Endothelial cell of umbilical vein (primary cell): ENCODE results near the gene LUZP2.

ENCODE experiments used
- EZH2 ChIP-seq: IDR thresholded peaks from 2 replicates; pipeline ENCODE4 v1.6.1; 2012; ENCODE audit warnings: borderline replicate concordance, low read depth, mild to moderate bottlenecking, moderate library complexity, low read length, inconsistent platforms; ENCODE audit not compliant: severe bottlenecking
- JUN ChIP-seq: IDR thresholded peaks from 2 replicates; pipeline ENCODE4 v1.6.1; 2011; ENCODE audit warnings: borderline replicate concordance, low read depth; ENCODE audit not compliant: insufficient read length, insufficient read depth
- MYC ChIP-seq: IDR thresholded peaks from one replicate; pipeline ENCODE4 v1.6.1; 2011; ENCODE audit warnings: mild to moderate bottlenecking, low read depth, low read length
- POLR2A ChIP-seq: IDR thresholded peaks from 2 replicates; pipeline ENCODE4 v1.6.1; 2012; ENCODE audit warnings: low read depth, mild to moderate bottlenecking, control low read depth, low read length
- POLR2AphosphoS5 ChIP-seq: IDR thresholded peaks from 2 replicates; pipeline ENCODE4 v1.6.1; 2012; ENCODE audit warnings: low read depth, mild to moderate bottlenecking, control low read depth, low read length, moderate library complexity; ENCODE audit not compliant: insufficient read depth
- TF ChIP-seq, protein P1 (sequence below), 2 donors: IDR thresholded peaks; 1 replicate in 1 of 2; 2 replicates in 1 of 2; pipeline ENCODE4 v1.5.1; 2011; ENCODE audit warnings: low read length in 2 of 2, mild to moderate bottlenecking in 2 of 2, moderate library complexity in 2 of 2, control low read depth in 1 of 2, inconsistent platforms in 1 of 2, low read depth in 1 of 2; ENCODE audit not compliant: insufficient read depth in 1 of 2; ENCODE audit errors: extremely low read depth in 1 of 2
- TF ChIP-seq, protein P2 (sequence below): IDR thresholded peaks from 2 replicates; pipeline ENCODE4 v1.6.1; 2011; ENCODE audit not compliant: insufficient read depth, insufficient read length

DNA sequence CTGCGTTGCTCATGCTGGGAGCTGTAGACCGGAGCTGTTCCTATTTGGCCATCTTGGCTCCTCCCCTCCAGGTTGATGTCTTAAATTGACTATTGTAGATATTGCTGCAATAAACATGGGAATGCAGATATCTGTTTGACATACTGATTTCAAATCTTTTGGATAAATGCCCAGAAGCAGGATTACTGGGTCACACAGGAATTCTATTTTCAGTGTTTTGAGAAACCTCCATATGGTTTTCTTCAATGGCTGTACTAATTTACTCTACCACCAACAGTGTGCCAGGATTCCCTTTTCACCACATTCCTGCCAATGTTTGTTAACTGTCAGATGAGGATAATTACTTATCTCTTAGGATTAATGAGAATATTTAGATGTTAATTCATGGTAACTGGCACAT, 467.0 kb downstream of the LUZP2 start:
- TF ChIP-seq POLR2A (no peak), JUN (no peak), POLR2AphosphoS5 (no peak), EZH2 (no peak), MYC (no peak)
- TF ChIP-seq, protein P1, sequence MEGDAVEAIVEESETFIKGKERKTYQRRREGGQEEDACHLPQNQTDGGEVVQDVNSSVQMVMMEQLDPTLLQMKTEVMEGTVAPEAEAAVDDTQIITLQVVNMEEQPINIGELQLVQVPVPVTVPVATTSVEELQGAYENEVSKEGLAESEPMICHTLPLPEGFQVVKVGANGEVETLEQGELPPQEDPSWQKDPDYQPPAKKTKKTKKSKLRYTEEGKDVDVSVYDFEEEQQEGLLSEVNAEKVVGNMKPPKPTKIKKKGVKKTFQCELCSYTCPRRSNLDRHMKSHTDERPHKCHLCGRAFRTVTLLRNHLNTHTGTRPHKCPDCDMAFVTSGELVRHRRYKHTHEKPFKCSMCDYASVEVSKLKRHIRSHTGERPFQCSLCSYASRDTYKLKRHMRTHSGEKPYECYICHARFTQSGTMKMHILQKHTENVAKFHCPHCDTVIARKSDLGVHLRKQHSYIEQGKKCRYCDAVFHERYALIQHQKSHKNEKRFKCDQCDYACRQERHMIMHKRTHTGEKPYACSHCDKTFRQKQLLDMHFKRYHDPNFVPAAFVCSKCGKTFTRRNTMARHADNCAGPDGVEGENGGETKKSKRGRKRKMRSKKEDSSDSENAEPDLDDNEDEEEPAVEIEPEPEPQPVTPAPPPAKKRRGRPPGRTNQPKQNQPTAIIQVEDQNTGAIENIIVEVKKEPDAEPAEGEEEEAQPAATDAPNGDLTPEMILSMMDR (IDR thresholded peaks at IDR 0.05; ENCODE audit: extremely low read depth in 1 of 2, insufficient read depth in 1 of 2, low read depth in 1 of 2, low read length in 2 of 2), result no peak
- TF ChIP-seq, protein P2, sequence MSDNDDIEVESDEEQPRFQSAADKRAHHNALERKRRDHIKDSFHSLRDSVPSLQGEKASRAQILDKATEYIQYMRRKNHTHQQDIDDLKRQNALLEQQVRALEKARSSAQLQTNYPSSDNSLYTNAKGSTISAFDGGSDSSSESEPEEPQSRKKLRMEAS, result no peak
